Nasal cavity respiratory epithelium epithelial cell of viscerocranial mucosa (primary cell): ENCODE data around the gene RPS21. TPM values are rescaled to one million over a fixed set of nuclear protein-coding genes. Genes with fewer than 3 reads are reported as not detected.

Experiments
- total RNA-seq: library from RNA; depleted of rRNA; stranded (reverse); fragments of >200 nt; gene quantifications from 2 replicates; pipeline ENCODE4 v1.2.3, GENCODE V29; 2014

Gene RPS21
- 541 and 1,127 TPM in 2 replicates for total RNA-seq

DNA sequence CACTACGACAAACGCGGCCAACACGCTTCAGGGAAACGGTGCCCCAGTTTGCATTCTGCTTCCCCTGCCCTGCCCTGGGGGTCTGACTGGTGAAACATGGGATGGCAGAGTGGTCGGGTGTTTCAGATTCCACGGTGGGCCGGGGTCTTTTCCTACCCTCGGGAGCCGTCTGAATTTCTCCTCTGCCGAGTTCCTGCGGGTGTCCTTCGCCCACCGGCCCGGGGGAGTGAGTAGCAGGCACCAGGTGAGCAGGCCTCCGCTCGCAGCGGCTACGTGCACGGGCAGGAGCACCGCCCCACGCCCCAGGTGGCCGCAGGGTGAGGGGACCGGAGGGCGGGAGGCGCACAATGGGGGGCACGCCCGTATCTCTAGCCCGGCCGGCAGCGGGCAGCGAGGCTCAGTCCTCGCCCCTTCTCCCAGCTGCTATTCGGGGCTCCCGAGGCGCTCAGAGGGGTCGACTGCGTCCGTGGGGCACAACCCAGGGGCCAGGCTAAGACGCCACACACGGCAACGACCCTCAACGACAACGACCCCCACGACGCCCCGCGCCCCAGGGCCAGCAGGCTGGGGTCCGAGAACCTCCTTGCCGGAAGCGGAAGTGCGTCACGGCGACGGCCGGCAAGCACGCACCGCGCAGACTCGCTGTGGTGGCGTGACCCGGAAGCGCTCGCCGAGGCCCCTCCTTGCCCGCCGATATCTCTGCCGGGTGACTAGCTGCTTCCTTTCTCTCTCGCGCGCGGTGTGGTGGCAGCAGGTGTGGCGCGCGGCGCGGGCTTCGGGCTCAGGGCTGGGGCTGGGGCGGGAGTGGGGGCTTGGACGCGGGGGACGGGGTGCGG, at the start of gene RPS21:
Gene RPS21 (plus strand): TSS at position 721 of the 836 bp plus-strand sequence. CDS start 236 bp downstream, outside the sequence.

GRCh38 chr20:62367136-62367632, 19.7 kb upstream of the RPS21 start, which contains the start of gene LAMA5:
Gene LAMA5 (minus strand): TSS chr20:62367312. CDS start chr20:62367245, 67 bp downstream.

DNA sequence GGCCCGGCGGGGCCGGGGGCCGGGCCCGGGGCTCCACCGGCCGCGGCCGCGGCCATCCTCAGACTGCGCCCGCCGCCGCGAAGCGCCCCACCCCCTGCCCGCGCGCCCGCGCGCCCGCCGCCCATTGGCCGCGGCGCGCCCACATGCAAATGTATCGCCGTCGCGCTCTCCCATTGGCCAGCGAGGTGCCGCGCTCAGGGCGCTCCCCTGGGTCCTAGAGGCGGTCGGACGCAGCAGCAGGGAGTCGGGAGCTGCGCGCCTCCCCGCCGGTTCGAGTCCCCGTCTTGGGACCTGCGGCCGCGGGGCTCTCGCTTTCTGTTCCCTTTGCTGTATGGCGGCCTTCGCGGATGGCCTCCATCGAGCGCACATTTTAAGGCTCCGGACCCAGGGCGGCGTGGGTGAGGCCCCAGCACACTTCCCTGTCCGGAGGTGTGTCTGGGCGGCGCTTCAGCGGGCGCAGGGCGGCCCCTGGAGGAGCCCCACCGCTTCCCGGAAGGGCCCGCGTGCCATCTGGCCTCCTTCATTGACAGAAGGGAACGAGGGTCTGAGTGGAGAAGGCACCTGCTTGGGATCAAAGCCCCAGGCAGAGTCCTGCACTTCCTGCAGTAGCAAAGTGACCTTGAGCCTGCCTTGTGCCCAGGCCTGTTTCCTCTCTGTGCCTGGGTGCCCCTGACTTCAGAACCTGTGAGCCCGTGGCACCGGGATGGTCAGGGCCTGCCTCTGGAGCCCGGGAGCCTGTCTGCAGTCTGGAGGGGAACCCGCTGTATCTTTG, 20.5 kb downstream of the RPS21 start, which contains the start of gene CABLES2:
Gene CABLES2 (minus strand): TSS at position 65 of the 772 bp plus-strand sequence. CDS start 9 bp downstream, at position 56.

DNA sequence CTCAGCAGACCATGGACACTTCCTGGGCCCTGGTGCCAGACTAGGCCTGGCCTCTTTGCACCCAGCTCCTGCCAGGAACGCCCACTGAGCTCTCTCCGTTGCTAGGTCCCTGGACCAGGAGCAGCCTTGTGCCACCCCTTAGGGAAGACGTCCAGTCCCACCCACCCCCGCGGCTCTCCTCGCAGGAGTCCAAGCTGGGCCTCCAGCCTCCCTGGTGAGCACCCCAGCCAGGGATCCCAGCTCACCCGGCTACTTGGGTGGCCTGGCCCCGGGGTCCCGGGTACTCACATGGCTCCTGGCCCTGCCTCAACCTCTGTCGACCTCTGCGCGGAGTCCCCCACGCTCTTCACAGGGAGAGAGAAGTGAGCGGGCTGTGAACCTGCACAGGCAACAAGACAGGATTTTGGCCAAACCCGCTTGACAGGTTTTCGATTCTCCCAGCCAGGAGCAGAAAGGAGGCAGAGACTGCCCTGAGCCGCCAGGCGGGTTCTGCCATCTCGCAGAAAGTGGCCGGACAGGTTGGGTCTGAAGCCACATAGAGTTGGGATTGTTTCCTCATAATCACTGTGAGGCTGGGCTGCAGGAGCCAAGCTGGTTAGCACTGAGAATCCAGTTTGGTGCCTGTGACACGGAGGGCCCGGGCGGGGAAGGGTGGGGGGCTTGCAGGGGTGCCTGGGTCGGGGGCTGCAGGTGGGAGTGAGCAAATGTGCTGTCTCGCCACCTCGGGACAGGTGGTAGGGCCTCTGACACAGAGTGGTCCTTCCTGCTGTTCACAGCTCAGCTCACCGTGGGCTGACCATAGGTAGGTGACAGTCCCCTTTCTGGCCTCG, 40.5 kb downstream of the RPS21 start, which contains the start of gene RBBP8NL:
Gene RBBP8NL (minus strand): TSS at position 368 of the 830 bp plus-strand sequence. CDS start 7,892 bp downstream, outside the sequence.

Other genes with a start within 250 kb of the RPS21 start
- gene PSMA7, start 243.7 kb upstream of the RPS21 start, total RNA-seq = 358 and 369 TPM in 2 replicates
- 11.3 and 21.9 TPM in 2 replicates for gene SS18L1, start 243.3 kb upstream of the RPS21 start, total RNA-seq
- gene MTG2, start 204.1 kb upstream of the RPS21 start, total RNA-seq = 19.9 and 21.2 TPM in 2 replicates
- gene HRH3, start 166.8 kb upstream of the RPS21 start, total RNA-seq = not detected in 2 replicates
- gene OSBPL2, start 148.6 kb upstream of the RPS21 start, total RNA-seq = 48.9 and 67.8 TPM in 2 replicates
- gene ADRM1, start 84.1 kb upstream of the RPS21 start, total RNA-seq = 100 and 124 TPM in 2 replicates
- 50.9 and 289 TPM in 2 replicates for gene LAMA5, start 19.8 kb upstream of the RPS21 start, total RNA-seq
- gene CABLES2, start 20.2 kb downstream of the RPS21 start, total RNA-seq = 1.0 and 3.2 TPM in 2 replicates
- under 0.01 and 1.1 TPM in 2 replicates for gene RBBP8NL, start 40.4 kb downstream of the RPS21 start, total RNA-seq
- gene GATA5, start 88.9 kb downstream of the RPS21 start, total RNA-seq = not detected in 2 replicates